HG03280 (cell line): ENCODE measurements around the gene APCDD1L.
"Not testable (repeated sequence)": the region's sequence is repeated elsewhere in the genome, so short reads cannot be mapped to it uniquely, and the experiment has no call there.

Experiments
- ATAC-seq: cut with Tn5 transposase; IDR thresholded peaks from one replicate; pipeline ENCODE4 v1.9.1; 2021; ENCODE audit warnings: mild to moderate bottlenecking, moderate library complexity; ENCODE audit not compliant: unreplicated experiment

The APCDD1L gene

GRCh38 chr20:58518387-58518786 is 3.2 kb upstream of the APCDD1L start:
- no peak for ATAC-seq

GRCh38 chr20:58514321-58515232 is 622 bp downstream of the APCDD1L start:
- no peak for ATAC-seq

DNA sequence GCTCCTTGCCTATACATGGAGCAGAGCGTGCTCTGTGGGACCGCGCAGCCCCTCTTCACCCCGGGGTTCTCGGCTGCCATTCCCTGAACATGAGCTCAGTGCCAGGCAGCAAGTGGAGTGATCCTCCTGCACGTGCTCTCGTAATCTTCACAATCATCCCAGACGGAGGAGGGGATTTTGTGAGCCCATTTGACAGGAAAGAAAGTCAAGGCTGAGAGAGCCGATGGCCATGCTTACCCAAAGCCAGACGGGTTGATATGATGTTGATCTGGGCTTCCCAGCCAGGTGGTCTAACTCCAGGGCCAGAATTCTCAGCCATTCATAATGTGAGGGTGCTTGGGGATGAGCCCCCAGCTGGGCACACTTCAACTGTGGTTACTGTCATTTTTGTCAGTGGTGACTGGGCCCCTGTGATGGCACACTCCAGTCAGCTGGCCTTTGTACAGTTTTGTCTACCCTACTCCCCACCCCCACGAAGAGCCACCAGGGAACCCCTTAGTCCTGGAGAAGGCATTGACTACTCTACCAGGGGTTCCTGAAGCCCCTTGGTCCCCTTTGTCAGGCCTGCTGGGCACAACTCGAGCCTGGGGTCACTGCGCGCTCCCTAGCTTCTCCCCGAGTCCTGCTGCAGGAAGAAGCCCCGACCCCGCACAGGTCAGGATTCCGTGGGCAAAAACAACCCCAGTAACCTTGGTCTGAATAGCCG is 1.5 kb downstream of the APCDD1L start:
- no peak for ATAC-seq

- ATAC-seq, result no peak
Observed at GRCh38 chr20:58512808-58513552, 2.2 kb downstream of the APCDD1L start.

GRCh38 chr20:58511861-58512260 is 3.3 kb downstream of the APCDD1L start:
- ATAC-seq, result no peak

DNA sequence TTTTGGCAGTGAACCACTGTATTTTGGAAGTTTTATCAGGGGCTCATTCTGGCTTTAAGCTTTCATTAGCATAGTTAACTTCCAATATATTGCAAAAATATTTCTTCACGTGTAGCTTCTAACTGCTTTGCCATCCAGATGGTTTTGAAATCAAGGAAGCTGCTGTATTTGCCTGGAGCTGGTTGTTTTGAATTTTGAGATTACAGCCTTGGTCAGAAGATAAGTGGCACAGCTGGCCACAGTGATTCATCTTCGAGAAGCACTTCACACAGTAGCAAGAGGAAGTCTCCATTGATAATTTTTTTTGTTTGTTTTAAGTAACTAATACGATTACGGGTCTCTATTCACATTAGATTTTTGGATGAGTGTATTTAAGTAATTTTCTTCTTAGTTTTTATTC is 3.8 kb downstream of the APCDD1L start:
- no peak for ATAC-seq

- ATAC-seq, result no peak
Observed at GRCh38 chr20:58510921-58511320, 4.3 kb downstream of the APCDD1L start.

DNA sequence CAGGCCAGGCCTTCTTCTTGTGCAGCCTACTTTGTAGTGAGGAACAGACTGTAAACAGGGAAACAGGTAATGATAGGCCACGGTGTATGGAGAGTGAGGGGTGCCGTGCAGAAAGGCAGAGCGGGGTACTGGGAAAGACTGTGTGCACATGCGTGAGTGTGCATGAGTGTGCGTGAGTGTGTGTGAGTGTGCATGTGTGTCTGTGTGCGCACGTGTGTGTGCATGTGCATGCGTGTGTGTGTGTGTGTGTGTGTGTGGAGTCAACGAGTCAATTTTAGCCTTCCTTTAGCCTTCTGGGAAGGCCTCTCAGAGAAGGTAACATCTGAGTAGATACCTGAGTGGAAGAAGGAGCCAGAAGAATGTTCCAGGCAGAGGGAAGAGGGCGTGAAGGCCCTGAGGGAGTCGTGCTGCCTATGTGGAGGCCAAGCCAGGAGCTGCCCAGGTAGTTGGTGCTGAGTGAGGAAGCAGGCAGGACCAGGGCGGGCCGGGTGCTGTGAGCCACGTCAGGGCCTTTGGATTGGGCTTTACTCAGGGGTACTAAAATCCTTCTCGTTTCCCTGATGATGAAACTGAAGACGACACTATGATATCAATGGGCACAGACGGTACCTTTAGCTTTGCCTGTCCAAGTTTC is 6.3 kb downstream of the APCDD1L start:
- no peak for ATAC-seq

DNA sequence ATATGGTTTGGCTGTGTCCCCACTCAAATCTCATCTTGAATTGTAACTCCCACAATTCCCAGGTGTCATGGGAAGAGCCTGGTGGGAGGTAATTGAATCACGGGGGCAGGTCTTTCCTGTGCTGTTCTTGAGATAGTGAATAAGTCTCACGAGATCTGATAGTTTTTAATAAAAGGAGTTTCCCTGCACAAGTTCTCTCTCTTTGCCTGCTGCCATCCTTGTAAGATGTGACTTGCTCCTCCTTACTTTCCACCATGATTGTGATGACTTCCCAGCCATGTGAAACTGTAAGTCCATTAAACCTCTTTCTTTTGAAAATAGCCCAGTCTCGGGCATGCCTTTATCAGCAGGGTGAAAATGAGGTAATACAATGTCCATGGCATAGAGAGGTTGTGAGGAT is 8.2 kb downstream of the APCDD1L start:
- ATAC-seq, result not testable (repeated sequence)

GRCh38 chr20:58504566-58504965 is 10.6 kb downstream of the APCDD1L start:
- no peak for ATAC-seq

- no peak for ATAC-seq
Observed at GRCh38 chr20:58503668-58504067, 11.5 kb downstream of the APCDD1L start.

GRCh38 chr20:58500256-58500655 is 14.9 kb downstream of the APCDD1L start:
- ATAC-seq, result no peak

GRCh38 chr20:58498470-58499068 is 16.6 kb downstream of the APCDD1L start:
- no peak for ATAC-seq

DNA sequence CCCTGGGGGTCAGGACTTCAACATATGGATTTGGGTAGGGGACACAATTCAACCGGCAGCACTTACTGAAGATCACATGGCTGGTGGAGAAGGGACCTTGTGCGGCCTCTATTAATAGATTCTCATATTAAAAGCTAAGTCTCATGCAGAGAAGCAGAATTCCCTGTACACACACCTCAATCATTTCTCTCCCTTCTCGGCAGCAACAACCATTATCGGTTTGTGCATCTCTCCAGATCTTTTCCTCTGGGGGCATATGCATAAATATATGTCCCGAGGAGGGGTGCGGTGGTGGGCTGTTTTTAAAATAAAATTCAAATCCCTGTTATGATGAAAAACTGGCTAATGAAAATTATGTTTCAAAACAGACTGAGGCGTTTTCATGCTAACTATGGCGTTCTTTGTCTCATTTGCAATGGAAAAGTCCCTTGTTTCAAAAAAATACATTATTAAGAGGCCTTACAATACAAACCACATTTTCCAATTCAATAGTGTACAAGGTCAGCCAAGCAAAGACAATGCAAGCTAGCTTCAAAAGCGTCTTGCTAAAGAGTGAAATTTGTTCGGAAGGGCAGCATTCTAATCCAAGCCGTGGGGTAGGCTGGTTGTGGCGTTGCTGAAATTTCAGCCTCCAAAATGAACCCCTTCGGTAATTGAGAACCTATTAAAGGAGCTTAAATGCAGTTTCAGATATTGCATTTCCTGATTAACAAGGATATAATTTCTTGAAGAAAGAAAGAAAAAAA is 17.3 kb downstream of the APCDD1L start:
- no peak for ATAC-seq

DNA sequence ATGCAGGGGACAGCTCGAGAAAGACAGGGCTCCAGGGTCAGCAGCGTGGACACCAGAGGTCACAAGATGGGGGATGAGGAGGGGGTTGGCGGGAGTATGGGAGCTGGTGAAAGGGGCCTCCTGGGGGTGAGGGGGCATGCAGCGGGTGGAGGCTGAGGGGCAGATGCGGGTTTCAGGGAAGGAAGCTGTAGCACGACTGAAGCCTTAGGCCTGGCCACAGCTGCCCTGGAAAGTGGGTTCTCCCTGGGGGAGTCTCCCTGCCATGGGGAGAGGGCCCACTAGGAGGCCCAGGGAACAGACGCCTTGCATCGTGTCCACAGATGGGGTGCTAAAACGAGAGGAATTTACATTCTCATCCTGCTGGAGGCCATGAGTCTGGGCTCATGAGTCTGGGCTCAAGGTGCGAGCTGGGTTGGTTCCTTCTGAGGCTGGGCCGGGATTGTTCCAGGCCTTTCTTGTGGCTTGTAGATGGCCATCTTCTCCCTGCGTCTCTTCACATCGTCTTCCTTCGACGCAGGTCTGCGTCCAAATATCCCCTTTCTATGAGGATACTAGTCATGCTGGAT is 18.0 kb downstream of the APCDD1L start:
- ATAC-seq, result no peak

- no peak for ATAC-seq
Observed at GRCh38 chr20:58496429-58496769, 18.8 kb downstream of the APCDD1L start.

GRCh38 chr20:58495623-58496428 is 19.4 kb downstream of the APCDD1L start:
- ATAC-seq, result no peak

- no peak for ATAC-seq
Observed at GRCh38 chr20:58494923-58495622, 20.1 kb downstream of the APCDD1L start.
